HG02852 (cell line): ENCODE measurements around the gene POTEH.
"Not testable (repeated sequence)": the region's sequence is repeated elsewhere in the genome, so short reads cannot be mapped to it uniquely, and the experiment has no call there.

Experiments
- ATAC-seq: cut with Tn5 transposase; IDR thresholded peaks from one replicate; pipeline ENCODE4 v1.9.1; 2021; ENCODE audit warnings: mild to moderate bottlenecking, moderate library complexity; ENCODE audit not compliant: unreplicated experiment

Gene POTEH

GRCh38 chr22:15734411-15734810, 44.6 kb downstream of the POTEH start:
- not testable (repeated sequence) for ATAC-seq

- not testable (repeated sequence) for ATAC-seq
Measured at GRCh38 chr22:15738157-15738908, 48.5 kb downstream of the POTEH start.

- not testable (repeated sequence) for ATAC-seq
Measured at GRCh38 chr22:15738909-15739391, 49.1 kb downstream of the POTEH start.

GRCh38 chr22:15747636-15748323, 58.0 kb downstream of the POTEH start:
- ATAC-seq = not testable (repeated sequence)

GRCh38 chr22:15749181-15749970, 59.5 kb downstream of the POTEH start:
- ATAC-seq = not testable (repeated sequence)

GRCh38 chr22:15759443-15760097, 69.7 kb downstream of the POTEH start:
- not testable (repeated sequence) for ATAC-seq

DNA sequence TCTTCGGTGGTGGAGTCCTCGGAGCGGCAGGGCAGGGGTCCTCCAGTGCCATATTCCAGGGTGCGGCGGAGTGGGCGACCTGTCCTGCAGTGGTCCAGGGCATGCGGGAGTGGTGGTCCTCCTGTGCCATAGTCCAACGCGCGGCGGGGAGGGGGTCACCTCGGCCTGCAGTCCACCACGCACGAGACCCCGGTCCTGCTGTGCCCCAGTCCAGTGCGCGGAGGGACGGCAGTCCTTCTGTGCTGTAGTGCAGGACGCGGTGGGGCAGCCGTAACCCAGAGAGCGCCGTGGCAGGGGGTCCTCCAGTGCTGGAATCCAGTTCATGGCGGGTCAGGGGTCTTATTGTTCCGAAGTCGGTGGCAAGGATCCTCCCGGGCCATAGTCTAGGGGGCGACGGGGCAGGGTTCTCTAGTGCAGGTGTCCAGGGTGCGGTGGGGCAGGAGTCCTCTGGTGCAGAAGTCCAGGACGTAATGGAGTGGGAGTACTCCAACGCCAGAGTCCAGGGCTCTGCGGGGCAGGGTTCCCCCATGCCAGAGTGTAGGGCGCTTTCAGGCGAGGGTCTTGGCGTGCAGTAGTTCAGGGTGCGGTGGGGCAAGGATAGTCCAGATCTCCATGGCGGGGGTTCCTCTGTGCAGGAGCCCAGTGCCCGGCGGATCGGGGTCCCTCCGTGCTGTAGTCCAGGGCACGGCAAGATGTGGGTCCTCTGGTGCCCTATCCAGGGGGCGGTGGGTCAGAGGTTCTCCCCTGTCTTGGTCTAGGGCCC, 70.7 kb downstream of the POTEH start:
- ATAC-seq = not testable (repeated sequence)

DNA sequence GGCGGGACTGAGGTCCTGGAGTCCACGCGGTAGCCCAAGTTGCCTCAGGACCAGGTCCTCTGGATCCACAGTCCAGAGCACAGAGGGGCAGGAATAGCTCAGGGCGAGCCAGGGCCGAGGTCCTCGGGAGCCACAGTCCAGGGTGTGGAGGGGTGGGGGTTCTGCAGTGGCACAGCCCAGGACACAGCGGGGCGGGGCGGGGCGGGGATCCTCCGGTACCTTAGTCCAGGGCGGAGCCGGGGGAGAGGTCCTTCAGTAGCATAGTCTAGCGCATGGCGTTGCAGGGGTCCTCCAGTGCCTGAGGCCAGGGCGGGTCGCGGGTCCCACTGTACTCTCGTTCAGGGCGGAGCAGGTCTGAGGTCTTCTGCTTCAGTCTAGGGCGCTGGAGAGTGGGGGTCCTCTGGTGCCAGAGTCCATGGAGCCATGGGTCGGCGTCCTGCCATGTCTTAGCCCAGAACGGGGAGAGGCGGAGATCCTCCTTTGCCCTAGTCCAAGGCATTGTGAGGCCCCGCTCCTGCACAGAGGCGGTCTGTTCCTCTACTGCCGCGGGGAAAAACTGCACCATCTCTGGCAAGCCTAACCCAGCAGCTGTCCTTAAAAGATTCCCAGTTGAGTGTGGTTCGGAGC, 71.4 kb downstream of the POTEH start:
- not testable (repeated sequence) for ATAC-seq

DNA sequence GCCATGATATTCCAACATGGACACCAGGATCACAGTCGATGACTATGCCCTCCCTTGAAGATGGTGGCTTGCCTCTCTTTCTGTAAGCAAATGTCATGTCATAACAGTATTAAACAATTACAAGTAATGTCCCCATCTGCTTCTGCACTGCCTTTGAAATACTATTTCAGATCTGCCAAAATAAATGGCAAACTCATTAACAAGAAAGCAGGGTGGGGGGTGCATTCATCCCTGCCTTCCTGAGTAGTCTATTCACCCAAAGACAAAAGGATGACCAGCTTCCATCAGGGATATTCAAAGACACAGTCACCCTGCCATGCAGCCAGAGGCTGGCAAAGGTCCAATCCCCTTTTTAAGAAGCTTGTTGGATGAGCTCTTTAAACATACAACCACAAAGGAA, 73.7 kb downstream of the POTEH start:
- not testable (repeated sequence) for ATAC-seq
